Measurements from ENCODE around the gene PHYHD1.

Gene PHYHD1

DNA sequence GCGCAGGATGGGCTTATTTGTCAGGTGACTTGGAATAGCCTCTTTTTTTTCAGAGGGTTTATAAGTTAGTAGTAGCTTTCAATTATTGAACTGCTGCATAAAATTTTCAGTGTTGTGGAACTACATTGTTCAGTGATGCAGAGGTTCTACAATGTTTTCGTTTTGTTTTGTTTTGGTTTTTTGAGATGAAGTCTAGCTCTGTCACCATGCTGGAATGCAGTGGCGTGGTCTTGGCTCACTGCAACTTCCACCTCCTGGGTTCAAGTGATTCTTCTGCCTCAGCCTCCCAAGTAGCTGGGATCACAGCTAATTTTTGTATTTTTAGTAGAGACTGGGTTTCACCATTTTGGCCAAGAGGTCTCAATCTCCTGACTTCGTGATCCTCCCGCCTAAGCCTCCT is 48.7 kb downstream of the PHYHD1 start:
- Histone ChIP-seq H3K27me3 (ENCODE audit: insufficient read depth, poor library complexity, severe bottlenecking) (no peaks in the 10 kb centered on the region), H3K36me3 (ENCODE audit: low read depth) (peaks cover 79% of the 10 kb centered on the region), H3K9me3 (ENCODE audit: severe bottlenecking) (no peaks in the 10 kb centered on the region), H3K4me1 (ENCODE audit: insufficient read depth, poor library complexity, severe bottlenecking) (no peaks in the 10 kb centered on the region), H3K27ac (ENCODE audit: poor library complexity, severe bottlenecking) (no peak overlapping the region), H3K4me3 (ENCODE audit: severe bottlenecking) (no peak overlapping the region)
- TF ChIP-seq CTCF (IDR thresholded peaks at IDR 0.05; ENCODE audit: poor library complexity, severe bottlenecking), result no peak
- ATAC-seq (ENCODE audit: low read depth) (no peak), DNase-seq (ENCODE audit: low spot score) (no peak)

DNA sequence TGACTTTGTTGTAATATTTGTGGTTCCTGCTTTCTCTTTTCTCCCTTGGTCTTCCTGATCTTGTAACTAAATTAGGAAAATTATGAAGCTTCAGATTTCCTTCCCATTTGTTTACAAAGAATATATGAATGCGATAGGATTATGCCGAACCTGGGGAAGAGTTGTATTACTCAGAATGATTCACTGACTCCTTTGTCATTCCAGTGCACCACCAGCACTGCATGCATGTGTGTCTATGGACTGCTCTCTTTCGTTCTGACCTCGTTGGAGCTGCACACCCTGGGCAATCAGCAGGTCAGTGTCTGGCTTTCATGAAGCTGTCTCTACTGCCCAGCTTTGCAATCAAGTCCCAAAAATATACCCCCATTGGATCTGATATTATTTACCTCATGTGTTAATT is 52.2 kb downstream of the PHYHD1 start:
- DNase-seq (ENCODE audit: low spot score), result no peak
- H3K27ac ChIP-seq (ENCODE audit: poor library complexity, severe bottlenecking), result no peak overlapping the region

DNA sequence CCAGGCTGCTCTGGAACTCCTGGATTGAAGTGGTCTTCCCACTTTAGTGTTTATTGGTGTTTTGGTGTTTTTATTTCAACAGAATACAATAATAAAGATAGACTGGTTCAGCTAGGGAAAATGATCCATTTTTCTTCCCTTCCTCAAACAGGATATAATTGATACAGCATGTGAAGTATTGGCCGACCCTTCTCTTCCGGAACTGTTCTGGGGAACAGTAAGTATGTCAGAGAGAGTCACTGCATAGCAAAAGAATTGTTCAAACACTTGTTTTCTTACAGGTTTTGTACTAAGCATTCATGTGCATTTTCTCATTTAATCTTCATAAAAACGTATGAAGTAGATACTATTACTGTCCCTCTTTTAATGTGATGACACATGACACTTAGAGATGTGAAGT is 58.3 kb downstream of the PHYHD1 start:
- ATAC-seq (ENCODE audit: low read depth) (no peak), DNase-seq (ENCODE audit: low spot score) (no peak)
- Histone ChIP-seq H3K9me3 (ENCODE audit: severe bottlenecking) (no peaks in the 10 kb centered on the region), H3K27ac (ENCODE audit: poor library complexity, severe bottlenecking) (no peak overlapping the region), H3K4me3 (ENCODE audit: severe bottlenecking) (no peak overlapping the region), H3K27me3 (ENCODE audit: insufficient read depth, poor library complexity, severe bottlenecking) (no peaks in the 10 kb centered on the region), H3K36me3 (ENCODE audit: low read depth) (peaks cover 91% of the 10 kb centered on the region), H3K4me1 (ENCODE audit: insufficient read depth, poor library complexity, severe bottlenecking) (no peaks in the 10 kb centered on the region)
- no peak for TF ChIP-seq CTCF (IDR thresholded peaks at IDR 0.05; ENCODE audit: poor library complexity, severe bottlenecking)

More for the DNA sequence above, 52.2 kb downstream of the PHYHD1 start:
- Histone ChIP-seq H3K9me3 (ENCODE audit: severe bottlenecking) (no peaks in the 10 kb centered on the region), H3K4me1 (ENCODE audit: insufficient read depth, poor library complexity, severe bottlenecking) (no peaks in the 10 kb centered on the region), H3K27me3 (ENCODE audit: insufficient read depth, poor library complexity, severe bottlenecking) (no peaks in the 10 kb centered on the region), H3K4me3 (ENCODE audit: severe bottlenecking) (no peak overlapping the region), H3K36me3 (ENCODE audit: low read depth) (peaks cover 91% of the 10 kb centered on the region)
- peak; percentile 93 for ATAC-seq (ENCODE audit: low read depth)
- TF ChIP-seq CTCF (IDR thresholded peaks at IDR 0.05; ENCODE audit: poor library complexity, severe bottlenecking), result no peak

GRCh38 chr9:128983536-128983935 is 62.8 kb downstream of the PHYHD1 start:
- no peak overlapping the region for H3K4me3 ChIP-seq (ENCODE audit: severe bottlenecking)

More at GRCh38 chr9:128983536-128983935, 62.8 kb downstream of the PHYHD1 start:
- H3K27me3 ChIP-seq (ENCODE audit: insufficient read depth, poor library complexity, severe bottlenecking), result no peaks in the 10 kb centered on the region
- no peaks in the 10 kb centered on the region for H3K4me1 ChIP-seq (ENCODE audit: insufficient read depth, poor library complexity, severe bottlenecking)
- no peak overlapping the region for H3K27ac ChIP-seq (ENCODE audit: poor library complexity, severe bottlenecking)
- TF ChIP-seq CTCF (IDR thresholded peaks at IDR 0.05; ENCODE audit: poor library complexity, severe bottlenecking), result no peak
- H3K36me3 ChIP-seq (ENCODE audit: low read depth), result peaks cover 99% of the 10 kb centered on the region
- DNase-seq (ENCODE audit: low spot score) (no peak), ATAC-seq (ENCODE audit: low read depth) (no peak)
- H3K9me3 ChIP-seq (ENCODE audit: severe bottlenecking), result no peaks in the 10 kb centered on the region

All from RWPE2 (cell line).